ENCODE results near the gene CKMT1B.
"Not testable (repeated sequence)": the region's sequence is repeated elsewhere in the genome, so short reads cannot be mapped to it uniquely, and the experiment has no call there.

- TF ChIP-seq POU6F1 (CRISPR knock-in tag; IDR thresholded peaks at IDR 0.05; ENCODE audit: borderline replicate concordance, low read depth); ZFP3 (CRISPR knock-in tag; IDR thresholded peaks at IDR 0.05); TOX (CRISPR knock-in tag; IDR thresholded peaks at IDR 0.05; ENCODE audit: borderline replicate concordance); ESRRG (CRISPR knock-in tag; IDR thresholded peaks at IDR 0.05); ARNTL (CRISPR knock-in tag; IDR thresholded peaks at IDR 0.05; ENCODE audit: borderline replicate concordance, low read depth); GLIS3 (CRISPR knock-in tag; IDR thresholded peaks at IDR 0.05); ZFP30 (CRISPR knock-in tag; IDR thresholded peaks at IDR 0.05); TCF4 (CRISPR knock-in tag; IDR thresholded peaks at IDR 0.05; ENCODE audit: borderline replicate concordance); ZC3H10 (CRISPR knock-in tag; IDR thresholded peaks at IDR 0.05); CREB5 (CRISPR knock-in tag; IDR thresholded peaks at IDR 0.05; ENCODE audit: low read depth); CSRNP3 (CRISPR knock-in tag; IDR thresholded peaks at IDR 0.05); RARB (CRISPR knock-in tag; IDR thresholded peaks at IDR 0.05); BACH2 (CRISPR knock-in tag; IDR thresholded peaks at IDR 0.05; ENCODE audit: borderline replicate concordance): not testable (repeated sequence)
Measured at GRCh38 chr15:43599131-43599530, 5.3 kb downstream of the CKMT1B start.

All from SK-N-SH treated with all-trans-retinoic acid at 6 μM for 48 hours (cell line).